Left renal cortex interstitium (tissue), 4 donors: ENCODE data around the gene DMD. TPM values are rescaled to one million over a fixed set of nuclear protein-coding genes. Genes with fewer than 3 reads are reported as not detected.

Source experiments
- DNase-seq, 4 donors: peaks; one replicate each; pipeline ENCODE4 v3.0.0-alpha.2; 2013; ENCODE audit warnings: low read depth in 4 of 4, low spot score in 2 of 4, missing footprints in 1 of 4
- polyA plus RNA-seq, 4 donors: library from polyadenylated mRNA; unstranded; fragments of 120-200 nt; gene quantifications; one replicate each; pipeline ENCODE4 v1.2.1, GENCODE V29; 2013; ENCODE audit not compliant: insufficient read length in 4 of 4

Gene DMD
- polyA plus RNA-seq, 4 donors, result 14.0 to 17.4 (median 15.2) TPM

DNA sequence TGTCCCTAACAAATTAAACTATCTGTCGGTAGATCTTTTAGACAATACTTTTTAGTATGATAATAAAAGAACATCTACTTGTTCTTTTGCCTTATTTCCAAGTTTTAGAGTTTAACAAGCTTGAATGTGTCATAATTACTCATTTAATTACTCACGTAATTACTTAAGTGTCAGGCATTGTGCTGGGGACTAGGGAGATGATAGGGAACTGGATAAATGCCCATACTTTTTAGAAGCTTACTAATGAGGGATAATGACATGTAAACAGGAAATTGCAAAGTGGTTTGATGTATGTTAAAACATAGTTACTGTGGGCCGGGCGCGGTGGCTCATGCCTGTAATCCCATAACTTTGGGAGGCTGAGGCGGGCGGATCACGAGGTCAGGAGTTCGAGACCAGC, 158.3 kb downstream of the DMD start:
- DNase-seq, result no peak

DNA sequence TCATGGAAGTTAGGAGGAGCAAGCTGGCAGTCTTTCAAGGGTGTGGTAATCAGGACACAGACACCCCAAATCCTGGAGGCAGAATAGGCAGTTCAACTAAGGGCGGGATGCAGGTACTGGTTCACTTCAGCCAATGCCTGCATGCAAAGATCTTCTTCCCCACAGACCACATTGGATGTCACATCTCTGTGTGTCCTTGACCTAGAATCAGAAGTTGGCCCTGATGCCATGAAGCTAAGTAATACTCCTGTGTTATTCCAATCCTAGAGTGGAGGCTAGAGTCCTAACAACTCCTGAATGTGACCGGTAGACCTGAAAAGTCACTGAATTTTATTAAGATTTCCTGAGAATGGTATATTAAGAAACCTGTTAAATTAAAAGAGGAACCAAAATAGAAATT, 165.5 kb downstream of the DMD start:
- DNase-seq, result no peak

DNA sequence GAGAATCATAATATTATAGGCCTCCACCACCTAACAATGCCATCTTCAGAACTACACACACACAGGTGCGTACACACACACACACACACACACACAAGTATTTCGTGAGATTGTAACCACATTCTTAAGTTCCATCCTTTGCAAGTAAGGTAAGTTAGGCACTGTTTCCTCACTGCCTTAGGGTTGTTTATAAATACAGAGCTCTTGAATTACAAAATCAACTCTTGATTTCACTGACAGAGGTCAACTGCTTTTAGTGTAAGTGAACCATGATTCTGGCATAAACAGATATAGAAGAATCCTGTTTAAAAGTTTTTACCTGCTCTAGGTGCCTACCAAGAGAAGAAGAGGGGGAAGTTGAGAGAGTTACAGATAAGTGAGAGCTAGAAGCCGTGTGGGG, 166.1 kb downstream of the DMD start:
- no peak for DNase-seq

DNA sequence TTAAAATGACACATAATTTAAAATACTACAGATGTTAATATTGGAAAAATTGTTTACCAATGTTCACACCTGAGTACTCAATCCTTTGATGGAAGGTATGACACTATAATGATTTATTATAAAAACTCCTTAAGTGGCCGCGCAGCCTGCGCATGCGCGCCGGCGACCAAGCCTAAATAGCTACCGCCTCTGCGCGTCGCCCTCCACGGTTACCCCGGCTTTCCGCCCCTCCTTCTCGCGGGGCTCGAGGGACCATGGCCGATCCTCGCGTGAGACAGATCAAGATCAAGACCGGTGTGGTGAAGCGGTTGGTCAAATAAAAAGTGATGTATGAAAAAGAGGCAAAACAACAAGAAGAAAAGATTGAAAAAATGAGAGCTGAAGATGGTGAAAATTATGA, 170.2 kb downstream of the DMD start:
- no peak for DNase-seq

DNA sequence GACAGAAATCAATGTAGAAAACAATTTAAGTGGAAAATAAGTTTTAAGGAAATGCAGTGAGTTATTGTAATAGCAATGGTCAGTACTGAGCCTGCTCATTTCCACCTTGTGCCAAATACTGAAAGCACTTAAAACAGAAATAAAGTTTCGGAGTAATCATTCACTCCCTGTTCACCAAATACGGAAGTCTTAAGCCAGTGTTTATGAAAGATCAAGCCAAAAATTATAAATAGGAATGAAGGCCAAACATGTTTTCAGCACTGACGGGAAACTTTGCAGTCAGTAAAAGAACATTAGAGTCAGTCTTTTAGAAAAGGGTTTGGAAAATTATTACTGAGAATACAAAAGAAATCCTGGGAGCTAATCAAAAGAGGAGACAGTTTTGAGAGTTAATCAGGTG, 178.6 kb downstream of the DMD start:
- no peak for DNase-seq

DNA sequence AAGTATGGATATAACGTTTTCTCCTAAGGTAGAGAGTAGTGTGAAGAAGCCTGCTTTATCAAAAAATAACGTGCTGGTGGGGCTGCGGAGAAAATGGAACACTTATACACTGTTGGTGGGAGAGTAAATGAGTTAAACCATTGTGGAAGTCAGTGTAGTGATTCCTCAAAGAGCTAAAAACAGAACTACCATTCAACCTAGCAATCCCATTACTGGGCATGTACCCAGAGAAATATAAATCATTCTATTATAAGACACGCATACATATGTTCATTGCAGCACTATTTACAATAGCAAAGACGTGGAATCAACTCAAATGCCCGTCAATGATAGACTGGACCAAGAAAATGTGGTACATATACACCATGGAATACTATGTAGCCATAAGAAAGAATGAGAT, 196.4 kb downstream of the DMD start:
- no peak for DNase-seq

DNA sequence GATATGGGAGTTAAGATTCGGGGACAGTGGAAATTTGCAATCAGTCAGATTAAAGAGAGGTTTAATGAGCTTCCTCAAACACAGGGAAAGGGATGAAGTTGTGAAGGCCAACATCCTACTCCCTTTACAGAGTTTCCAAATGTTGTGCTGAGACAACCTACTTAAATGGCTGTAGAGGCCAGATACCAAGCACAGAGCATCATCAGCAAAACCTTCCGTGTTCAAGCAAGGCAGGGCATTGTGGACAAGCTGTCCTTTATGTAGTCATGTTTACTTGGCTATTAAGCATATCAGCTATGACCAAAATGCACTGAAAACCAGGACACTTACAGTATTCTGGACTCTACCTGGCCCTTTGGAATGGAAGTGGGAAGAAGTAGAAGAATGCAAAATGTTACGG, 197.3 kb downstream of the DMD start:
- no peak for DNase-seq

DNA sequence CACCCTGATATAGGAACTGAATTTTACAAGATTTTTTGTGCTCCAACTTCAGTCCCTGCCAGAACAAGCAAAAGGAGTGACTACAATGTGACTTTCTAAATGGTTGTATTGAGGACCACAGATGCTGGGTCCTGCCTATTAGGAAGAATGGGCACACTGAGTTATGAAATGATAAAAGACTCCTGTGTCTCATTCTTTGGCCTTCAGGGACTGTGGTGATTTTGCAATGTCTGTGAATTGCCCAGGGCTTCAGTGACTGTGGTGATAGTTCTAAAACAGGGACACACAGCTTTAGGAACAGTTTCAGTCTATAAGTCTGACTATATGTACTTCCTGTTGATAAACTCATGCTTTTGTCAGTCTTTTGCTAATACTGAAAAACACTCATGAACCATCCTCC, 210.2 kb downstream of the DMD start:
- no peak for DNase-seq

DNA sequence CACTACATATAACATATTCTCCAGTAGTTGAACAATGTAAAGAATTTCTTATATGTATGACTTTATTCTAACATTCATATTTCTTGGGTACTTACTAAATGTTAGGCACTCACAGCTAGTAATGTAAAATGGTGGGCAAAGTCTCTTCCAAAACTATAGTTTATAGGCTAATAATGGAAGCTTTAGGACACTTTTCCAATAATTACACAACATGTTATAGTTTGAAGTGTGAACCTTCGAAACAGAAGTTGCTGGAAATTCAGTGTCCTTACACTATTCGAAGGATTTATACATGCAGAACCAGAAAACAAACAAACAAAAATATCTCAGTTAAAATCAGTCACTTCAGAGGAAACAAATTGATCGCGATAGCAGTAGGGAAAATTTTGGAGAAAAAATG, 212.6 kb downstream of the DMD start:
- no peak for DNase-seq

DNA sequence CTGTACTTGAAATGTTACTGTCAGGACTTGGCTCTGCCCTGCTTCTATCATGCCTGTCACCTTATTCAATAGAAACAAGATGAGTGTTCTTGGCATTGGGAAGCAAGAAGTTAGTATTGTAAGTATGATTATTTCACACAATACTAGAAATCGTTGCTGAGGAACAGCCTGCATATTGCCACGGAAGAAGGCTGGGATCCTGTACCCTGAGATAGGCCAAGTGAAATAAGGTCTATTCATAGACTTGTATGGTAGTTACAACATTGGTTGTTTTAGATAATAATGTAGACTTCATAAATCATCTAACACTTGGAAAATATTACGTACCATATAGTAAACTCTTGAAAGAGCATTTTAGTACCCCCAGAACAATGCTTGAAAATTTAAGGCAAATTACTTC, 215.9 kb downstream of the DMD start:
- DNase-seq, result no peak

DNA sequence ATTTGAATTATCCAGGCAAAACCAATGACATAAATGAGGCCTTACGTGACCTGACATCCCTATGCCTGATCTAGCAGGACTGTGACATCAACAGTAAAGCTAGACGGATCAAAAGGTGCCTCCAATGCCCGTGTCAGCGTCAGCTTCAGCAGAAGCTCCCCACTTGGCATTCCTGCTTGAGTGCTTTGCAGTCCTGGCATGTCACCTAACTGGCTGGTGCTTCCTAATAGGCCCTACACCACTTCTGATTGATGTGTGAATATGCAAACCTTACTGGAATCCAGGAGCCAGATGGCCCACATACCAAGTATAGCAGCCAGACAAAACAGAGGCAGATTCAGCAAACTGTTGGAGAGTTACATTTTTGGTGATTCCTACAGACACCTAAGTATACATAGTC, 224.2 kb downstream of the DMD start:
- DNase-seq, result no peak

DNA sequence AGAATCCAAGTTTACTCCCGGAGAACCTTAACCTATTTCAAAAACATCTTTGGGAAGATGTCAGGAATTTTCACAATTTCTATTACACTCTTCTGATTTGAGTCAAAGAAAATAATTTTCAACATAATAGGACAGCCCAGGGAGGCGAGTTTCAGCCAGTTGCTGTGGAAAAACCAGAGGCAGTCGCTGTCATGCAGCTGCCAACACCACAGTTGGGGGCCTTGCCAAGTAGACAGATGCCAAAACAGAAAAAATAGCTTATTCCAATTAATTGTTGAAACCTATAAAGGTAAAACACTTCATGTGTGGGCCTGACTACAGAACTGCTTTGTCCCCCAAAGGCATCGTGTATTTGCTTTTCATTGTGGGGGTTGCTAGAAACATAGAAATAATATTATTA, 225.8 kb downstream of the DMD start:
- DNase-seq, result no peak

DNA sequence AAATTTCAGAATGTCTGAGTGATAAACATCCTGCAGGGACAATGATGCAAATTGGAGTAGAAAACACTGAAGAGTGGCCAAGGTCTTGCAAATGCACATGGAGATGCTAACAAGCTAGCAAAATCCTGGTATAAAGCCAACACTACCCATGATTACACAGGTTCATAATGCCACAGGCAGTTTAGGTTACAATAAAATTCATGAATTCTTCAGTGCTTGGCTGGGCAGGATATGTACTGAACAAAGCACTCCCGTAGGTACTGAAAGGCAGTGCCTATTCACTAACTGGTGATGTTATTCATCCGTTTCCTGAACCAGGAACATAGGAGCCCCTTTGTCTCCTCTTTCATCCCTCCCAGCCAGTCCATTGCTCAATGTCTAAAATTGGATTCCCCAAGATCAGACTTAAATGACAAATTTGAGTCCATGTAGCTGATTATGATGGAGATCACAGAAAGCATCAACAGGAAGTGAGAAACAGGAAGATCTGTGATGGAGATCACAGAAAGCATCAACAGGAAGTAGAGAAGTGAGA, 244.5 kb downstream of the DMD start:
- no peak for DNase-seq

DNA sequence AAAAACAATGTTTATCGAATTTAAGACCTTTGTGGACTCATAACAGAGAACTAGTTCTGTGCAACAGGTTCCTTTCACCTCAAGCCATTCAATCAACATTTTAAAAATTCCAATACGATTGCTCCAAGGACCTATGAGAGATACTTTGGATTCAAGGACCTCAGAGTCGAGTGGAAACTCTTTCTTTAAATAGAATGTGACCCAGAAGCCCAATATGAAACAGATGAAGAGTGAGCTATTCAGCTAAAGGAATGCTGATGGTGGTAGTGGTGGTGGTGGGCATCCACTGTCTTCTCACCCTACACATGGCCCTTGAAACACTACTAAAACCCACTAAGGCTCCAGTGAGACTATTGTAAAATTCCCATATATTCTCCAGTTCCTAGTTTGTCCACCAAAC, 257.2 kb downstream of the DMD start:
- DNase-seq, result no peak

DNA sequence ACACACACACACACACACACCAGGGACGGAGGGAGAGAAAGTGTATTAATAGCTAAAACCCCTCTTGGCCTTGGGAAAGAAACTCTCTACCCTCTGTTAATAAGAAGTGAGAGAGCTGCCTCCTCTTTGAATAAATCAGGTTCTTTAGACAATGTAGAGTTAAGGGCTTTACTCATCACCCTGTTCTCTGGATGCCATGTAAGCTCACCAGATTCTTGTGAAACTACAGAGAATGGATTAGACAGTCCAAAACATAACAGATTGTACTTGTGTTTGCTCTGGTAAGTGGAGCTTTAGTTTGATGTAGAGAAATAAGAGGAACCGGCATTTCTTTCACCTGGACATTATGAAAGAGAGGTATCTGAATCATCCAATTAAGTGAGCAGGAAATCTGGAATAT, 263.2 kb downstream of the DMD start:
- no peak for DNase-seq

DNA sequence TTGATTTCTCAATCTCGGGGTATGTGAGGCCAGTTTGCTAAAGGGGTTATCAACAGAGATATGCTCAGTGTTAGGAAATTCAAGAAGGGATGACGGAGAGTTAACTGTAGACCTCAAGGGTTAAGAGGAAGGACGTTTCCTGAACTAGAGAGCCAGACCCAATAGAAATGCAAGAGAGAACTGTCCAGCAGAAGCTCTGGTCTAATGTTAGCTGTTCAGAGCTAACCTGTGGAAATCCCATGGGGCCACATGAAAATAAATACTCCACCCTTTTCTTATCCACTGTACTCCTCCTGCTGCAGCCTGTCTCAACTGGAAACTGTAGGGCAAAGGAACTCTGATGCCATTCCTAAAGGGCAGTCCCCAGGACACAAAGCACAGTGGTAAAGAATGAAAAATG, 274.3 kb downstream of the DMD start:
- DNase-seq, result no peak

DNA sequence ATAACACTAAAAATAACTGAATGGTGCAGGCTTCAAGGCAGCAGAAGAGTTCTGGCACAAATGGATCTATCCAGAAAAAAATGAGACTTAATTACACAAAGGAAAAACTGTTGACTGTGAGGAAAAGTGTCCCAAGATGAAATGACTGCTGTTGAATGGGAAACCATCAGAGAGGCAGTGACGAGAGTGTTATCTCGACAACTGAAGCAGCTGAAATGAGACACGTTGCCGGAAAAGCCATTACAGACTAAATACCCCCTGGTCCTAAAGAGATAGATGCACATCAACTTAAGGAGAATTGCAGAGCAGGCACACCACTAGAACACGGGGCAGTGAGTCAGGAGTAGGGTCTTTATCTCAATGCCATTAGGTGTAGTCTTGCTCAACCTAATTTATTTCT, 277.8 kb downstream of the DMD start:
- DNase-seq, result no peak

DNA sequence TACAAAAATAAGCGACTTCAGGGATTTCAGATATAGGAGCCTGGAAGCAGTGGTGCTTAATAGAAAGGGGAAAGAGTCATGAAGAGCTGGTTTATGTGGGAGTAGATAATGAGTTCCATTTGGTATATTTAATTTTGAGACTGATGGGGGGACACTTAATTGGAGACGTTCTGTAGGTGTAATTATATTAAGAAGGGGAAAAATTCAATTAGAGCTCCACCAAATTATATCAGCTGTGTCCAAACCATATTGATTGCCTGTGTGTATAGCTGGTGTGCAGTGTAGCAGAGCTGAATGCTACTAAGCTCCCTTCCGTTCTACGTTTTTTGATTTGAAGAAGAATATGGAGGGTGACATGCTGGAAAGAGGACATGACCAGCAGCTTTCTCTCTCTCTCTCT, 282.3 kb downstream of the DMD start:
- DNase-seq, result no peak

DNA sequence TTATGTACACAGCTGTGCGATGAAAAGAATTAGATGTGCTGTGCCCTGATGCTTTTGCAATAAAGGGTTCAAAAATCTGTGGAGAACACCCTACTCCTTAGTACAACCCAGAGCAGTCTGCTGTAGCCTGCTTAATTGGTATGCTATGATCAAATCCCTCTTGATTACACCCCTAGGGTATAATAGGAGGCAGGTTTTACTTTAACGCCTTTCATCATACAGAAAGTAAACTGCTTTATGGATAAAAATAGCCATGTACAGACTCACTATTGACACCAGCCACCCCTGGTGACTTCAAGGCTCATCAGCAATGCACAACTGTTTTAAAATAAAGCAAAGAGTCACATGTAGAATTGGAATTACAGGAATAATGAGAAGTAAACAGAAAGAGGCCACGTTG, 315.3 kb downstream of the DMD start:
- DNase-seq, result no peak

DNA sequence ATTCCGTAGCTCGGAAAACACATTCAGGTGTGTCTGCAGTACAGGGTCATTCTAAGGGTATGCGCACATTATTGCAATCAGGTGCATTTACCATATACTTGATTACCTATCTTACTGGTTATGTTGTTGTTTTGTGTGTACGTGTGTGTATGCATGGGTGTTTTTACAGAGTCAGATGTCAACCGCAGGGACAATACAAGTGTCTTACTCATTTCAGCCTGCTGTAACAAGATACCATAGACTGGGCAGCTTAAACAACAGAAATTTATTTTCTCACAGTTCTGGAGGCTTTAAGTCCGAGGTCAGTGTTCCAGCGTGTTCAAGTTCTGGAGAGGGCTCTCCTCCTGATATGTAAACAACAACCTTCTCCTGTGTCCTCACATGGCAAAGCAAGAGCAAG, 316.7 kb downstream of the DMD start:
- DNase-seq, result no peak

DNA sequence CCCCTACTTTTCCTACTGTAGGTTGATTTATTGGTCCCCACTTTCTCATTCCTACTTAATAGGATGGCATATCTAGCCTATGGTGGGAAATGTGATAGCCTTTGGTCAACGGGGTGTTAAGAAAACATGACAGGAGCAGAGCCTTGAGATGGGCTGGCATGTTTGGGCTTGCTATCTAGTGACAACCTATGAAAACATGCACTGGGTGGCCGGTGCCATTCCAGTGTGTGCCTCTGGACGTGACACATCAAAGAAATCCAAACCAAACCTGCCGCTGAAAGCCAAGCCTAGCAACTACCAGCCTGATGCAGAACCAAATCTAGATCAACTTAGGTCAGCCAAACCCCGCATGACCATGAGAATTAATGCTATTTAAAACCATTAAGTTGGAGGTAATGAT, 317.6 kb downstream of the DMD start:
- peak in 1 of 4 donors; percentile 2 for DNase-seq

DNA sequence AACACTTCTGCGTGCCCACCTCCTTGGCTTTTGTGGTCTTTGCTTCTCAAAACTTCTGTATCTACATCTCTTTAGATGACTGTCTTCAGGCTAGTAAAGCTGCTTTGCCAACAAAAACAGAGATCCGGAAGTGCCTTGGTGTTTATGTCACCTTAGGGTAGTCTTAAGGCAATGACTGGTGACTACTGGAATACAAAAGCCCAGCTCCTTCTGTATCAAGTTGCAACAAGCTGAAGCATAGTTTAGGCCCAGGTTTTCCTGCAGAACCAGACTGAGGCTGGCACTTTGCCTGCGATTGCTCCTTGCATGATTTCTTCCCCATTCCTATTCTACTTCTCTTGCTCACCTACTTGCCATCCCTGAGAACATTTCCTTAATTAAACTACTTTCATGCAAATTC, 333.8 kb downstream of the DMD start:
- DNase-seq, result no peak

DNA sequence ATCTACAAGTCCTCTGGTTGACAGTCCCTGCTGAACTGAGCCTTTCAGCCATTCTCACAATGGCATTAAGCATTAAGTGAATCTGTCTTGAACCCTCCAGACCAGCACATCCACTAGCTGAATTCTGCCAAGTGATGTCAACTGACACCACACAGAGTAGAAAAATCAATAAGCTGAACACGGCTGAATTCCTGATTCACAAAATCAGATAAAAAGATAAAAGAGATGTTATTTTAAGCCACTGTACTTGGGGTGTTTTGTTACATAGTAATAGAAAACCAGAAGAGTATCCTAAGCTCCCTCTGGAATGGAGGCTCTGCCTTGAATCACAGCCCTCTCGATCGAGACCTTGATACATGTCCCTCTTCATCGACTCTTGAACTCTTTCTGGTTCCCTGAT, 336.5 kb downstream of the DMD start:
- no peak for DNase-seq

DNA sequence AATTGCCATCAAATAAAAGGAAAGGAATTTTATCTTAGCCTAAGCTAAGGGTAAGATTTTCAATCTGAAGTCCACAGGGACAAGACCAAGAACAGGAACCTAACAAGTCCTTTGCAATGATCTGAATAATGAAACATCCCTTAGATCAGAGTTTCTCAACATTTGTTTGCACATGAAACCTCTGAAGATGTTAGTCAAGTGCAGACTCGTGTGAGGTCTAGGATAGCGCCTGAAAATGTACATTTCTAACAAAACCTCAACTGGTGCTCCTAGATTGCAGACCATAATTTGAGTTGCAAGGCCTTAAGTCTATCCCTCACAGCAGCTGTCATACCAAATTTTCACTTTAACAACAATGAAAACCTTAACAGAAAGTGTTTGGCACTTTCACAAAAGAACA, 337.6 kb downstream of the DMD start:
- DNase-seq, result no peak
